ENCODE results near the gene PPIP5K2. TPM values are rescaled to one million over a fixed set of nuclear protein-coding genes. Genes with fewer than 3 reads are reported as not detected.

PPIP5K2 gene
- polyA plus RNA-seq, 1 experiment, result 75.9 TPM

GRCh38 chr5:103223031-103223955 lies 103.2 kb downstream of the PPIP5K2 start:
- ChIA-PET CTCF (interaction anchor here (1.0 to 5.0 kb wide), 6 partner anchors 10 to 252 kb away, joined by 3 to 44 read pairs (median 12); no protein-coding TSS in a partner anchor), POLR2A (no interaction called here)
- H3K27me3 ChIP-seq (ENCODE audit: control insufficient read depth, insufficient read depth, low read length), result no peaks in the 10 kb centered on the region
- H3K27ac ChIP-seq (ENCODE audit: low read depth, low read length), result no peak overlapping the region
- no peak for TF ChIP-seq CTCF (IDR thresholded peaks at IDR 0.05; ENCODE audit: low read depth, low read length)
- DNase-seq (ENCODE audit: low read depth, low spot score), result no peak
- H3K9me3 ChIP-seq (ENCODE audit: control insufficient read depth, insufficient read depth, low read length), result no peaks in the 10 kb centered on the region
- no peak overlapping the region for H3K4me3 ChIP-seq (ENCODE audit: low read depth, low read length)

GRCh38 chr5:103224118-103224893 lies 104.2 kb downstream of the PPIP5K2 start:
- peak; percentile 69 for TF ChIP-seq CTCF (IDR thresholded peaks at IDR 0.05; ENCODE audit: low read depth, low read length)

GRCh38 chr5:103224894-103225246 lies 104.8 kb downstream of the PPIP5K2 start:
- POLR2A ChIA-PET, result no interaction called here
- no peak for TF ChIP-seq CTCF (IDR thresholded peaks at IDR 0.05; ENCODE audit: low read depth, low read length)
- Histone ChIP-seq H3K27ac (ENCODE audit: low read depth, low read length) (no peak overlapping the region), H3K9me3 (ENCODE audit: control insufficient read depth, insufficient read depth, low read length) (no peaks in the 10 kb centered on the region), H3K27me3 (ENCODE audit: control insufficient read depth, insufficient read depth, low read length) (no peaks in the 10 kb centered on the region), H3K4me3 (ENCODE audit: low read depth, low read length) (no peak overlapping the region)
- no peak for DNase-seq (ENCODE audit: low read depth, low spot score)
- CTCF ChIA-PET, result interaction anchor here (0.6 to 5.0 kb wide), 35 partner anchors 8 to 643 kb away, joined by 3 to 44 read pairs (median 4); partner anchors contain the start of gene MACIR

More at GRCh38 chr5:103224118-103224893, 104.2 kb downstream of the PPIP5K2 start:
- DNase-seq (ENCODE audit: low read depth, low spot score), result no peak
- CTCF ChIA-PET, result interaction anchor here (0.6 to 5.0 kb wide), 39 partner anchors 8 to 687 kb away, joined by 3 to 44 read pairs (median 4); partner anchors contain the start of gene MACIR
- Histone ChIP-seq H3K4me3 (ENCODE audit: low read depth, low read length) (no peak overlapping the region), H3K9me3 (ENCODE audit: control insufficient read depth, insufficient read depth, low read length) (no peaks in the 10 kb centered on the region), H3K27ac (ENCODE audit: low read depth, low read length) (no peak overlapping the region), H3K27me3 (ENCODE audit: control insufficient read depth, insufficient read depth, low read length) (no peaks in the 10 kb centered on the region)
- POLR2A ChIA-PET, result no interaction called here

- H3K4me3 ChIP-seq (ENCODE audit: low read depth, low read length), result no peak overlapping the region
- ChIA-PET CTCF (interaction anchor here (1.0 kb wide), 1 partner anchor 247 kb away, joined by 3 read pairs; no protein-coding TSS in a partner anchor), POLR2A (no interaction called here)
- no peaks in the 10 kb centered on the region for H3K27me3 ChIP-seq (ENCODE audit: control insufficient read depth, insufficient read depth, low read length)
- no peak overlapping the region for H3K27ac ChIP-seq (ENCODE audit: low read depth, low read length)
- TF ChIP-seq CTCF (IDR thresholded peaks at IDR 0.05; ENCODE audit: low read depth, low read length), result no peak
- no peaks in the 10 kb centered on the region for H3K9me3 ChIP-seq (ENCODE audit: control insufficient read depth, insufficient read depth, low read length)
- no peak for DNase-seq (ENCODE audit: low read depth, low spot score)
Observed at GRCh38 chr5:103228061-103228460, 108.0 kb downstream of the PPIP5K2 start.

All from AG04450 (cell line).